ENCODE measurements around the gene ALDH1A2.
"Not testable (repeated sequence)": the region's sequence is repeated elsewhere in the genome, so short reads cannot be mapped to it uniquely, and the experiment has no call there.

Gene ALDH1A2

DNA sequence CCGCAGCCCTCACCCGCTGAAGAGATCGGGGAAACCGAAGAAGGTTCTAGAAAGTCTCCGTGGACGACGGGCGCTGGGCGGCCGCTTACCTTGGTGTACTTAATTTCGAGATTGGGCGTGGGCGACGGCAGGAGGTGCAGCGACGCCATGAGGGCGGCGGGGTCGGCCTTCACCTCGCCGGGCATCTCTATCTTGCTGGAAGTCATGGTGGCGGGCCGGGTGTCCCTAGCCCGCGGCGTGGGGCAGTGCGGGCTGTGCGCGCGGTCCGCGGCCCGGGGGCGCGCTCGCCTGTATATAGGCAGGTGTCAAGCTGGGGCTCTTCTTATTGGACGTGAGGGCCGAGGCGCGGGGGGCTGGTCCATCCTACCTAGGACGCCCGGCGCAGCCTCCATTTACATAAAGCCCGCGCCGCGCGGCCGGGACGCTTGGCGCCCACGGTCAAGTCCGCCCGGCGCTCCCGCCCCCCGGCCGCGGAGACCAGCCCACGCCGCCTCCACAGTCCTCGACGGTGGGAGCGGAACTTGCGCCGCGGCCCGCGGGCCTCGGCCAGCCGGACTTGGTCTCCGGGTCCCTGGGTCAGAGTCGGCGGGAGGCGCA, at the start of gene ALDH1A2:
Gene ALDH1A2 (minus strand): TSS at position 267 of the 597 bp plus-strand sequence. CDS start 61 bp downstream, at position 206.
- no peak for DNase-seq

DNA sequence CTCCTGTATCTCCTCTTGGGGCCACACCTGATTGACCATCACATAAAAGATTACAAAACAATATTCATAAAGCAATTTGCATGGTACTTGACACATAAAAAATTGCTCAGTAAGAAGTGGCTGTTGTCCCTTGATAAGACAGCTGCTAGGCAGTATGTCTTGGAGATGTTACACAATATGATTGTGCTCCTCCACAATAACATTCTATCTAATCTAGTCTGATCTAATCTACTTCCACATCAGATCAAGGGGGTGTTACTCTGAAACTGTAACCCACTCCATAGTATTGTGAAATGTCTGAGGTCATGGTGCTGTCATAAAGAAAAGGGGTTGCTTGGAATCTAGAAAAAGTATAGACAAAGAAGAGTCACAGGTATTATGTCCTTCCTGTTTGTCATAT, 49.3 kb upstream of the ALDH1A2 start:
- DNase-seq, result no peak

GRCh38 chr15:58114388-58114787, 48.9 kb upstream of the ALDH1A2 start:
- DNase-seq, result no peak

GRCh38 chr15:58113358-58113757, 47.8 kb upstream of the ALDH1A2 start:
- not testable (repeated sequence) for DNase-seq

GRCh38 chr15:58111718-58112104, 46.2 kb upstream of the ALDH1A2 start:
- no peak for DNase-seq

DNA sequence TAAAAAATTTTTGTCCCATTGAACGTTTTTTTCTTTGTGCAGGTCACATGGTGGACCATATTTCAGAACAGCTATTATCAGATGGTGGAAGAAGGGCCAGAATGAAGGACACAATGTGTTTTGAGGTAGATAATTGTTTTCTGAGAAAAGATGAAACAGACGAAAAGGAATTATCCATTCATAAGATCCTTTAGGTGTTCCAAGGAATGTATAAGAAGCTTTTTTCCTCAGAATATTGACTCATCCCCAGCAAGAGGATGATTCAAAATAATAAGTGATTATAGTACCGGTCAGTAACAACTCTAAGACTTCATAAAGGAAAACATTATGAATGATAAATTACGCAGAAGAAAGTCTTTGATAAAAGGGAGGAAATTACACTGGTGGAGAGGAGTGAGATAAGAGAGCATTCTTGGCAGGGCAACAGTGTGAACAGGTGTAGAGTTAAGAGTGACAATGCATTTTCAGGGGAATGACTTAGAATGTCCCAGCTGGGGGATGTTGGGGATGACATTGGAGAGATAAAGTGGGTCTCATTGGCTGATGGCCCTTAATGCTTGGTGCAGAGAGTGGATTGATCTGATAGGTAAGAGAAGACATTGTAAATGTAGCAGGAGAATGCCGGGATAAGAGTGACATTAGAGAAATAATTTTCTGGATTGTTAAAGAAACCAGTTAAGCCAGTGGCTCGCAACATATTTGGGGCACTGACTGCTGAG, 45.6 kb upstream of the ALDH1A2 start:
- no peak for DNase-seq

DNA sequence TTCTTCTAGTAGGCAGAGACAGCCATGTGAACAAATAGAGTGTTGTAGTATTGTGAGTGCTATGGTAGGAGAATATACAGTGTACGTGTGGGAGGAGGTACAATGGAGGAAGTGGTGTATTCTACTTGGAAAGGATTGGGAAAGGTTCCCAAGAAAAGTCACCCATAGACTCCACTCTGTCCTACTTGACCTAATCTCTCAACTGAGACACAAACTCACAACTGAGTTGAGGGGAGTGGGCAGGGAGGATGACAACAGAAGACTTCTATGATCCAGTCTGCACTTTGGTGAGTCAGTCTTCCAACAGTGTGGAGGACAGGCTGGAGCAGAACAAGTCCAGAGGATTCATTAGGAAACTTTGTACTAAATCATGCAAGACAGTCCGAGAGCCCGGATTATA, 43.9 kb upstream of the ALDH1A2 start:
- no peak for DNase-seq

DNA sequence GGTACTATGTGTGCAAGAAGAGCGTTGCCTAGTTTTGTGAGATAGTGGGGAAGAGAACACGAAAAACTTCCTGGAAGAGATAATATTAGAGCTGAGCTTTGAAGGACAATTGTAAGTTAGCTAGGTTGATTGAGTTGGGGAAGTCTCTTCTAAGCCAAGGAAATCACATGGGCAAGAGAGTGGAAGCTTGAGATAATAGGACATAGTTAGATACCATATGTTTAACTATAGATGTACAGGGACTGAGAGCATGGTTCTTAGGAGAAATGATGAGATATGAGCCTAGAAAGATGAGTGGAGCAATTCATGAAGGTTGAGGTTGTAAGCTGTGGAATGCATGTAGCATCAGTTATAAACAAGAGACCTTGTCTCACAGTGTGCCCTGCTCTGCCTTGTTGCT, 42.6 kb upstream of the ALDH1A2 start:
- DNase-seq, result no peak

DNA sequence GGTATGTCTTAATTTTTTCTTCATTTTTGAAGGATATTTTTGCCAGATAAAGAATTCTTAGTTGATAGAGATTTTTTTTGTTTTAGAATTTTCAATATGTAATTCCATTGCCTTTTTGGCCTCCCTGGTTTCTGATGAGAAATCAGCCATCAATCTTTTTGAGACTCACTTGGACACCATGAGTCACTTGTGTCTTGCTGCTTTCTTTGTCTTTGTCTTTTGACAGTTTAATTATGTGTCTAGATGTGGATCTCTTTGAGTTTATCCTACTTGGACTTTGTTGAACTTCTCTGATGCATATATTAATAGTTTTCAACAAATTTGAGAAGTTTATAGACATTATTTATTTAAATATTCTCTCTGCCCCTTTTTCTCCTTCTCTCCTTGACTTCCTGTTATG, 38.0 kb upstream of the ALDH1A2 start:
- no peak for DNase-seq

DNA sequence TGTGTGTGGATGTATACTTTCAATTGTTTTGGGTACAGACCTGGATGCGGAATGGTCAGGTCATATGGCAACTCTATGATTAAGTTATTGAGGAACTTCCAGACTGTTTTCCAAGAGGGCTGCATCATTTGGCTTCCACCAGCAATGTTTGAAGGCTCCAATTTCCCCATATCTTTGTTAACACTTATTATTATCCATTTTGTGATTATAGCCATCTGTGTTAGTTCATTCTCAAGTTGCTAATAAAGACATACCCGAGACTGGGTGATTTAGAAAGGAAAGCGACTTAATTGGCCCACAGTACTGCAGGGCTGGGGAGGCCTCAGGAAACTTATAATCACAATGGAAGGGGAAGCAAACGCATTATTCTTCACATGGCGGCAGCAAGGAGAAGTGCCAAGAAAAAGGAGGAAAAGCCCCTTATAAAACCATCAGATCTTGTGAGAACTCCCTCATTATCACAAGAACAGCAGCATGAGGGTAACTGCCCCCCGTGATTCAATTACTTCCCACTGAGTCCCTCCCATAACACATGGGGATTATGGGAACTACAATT, 31.1 kb upstream of the ALDH1A2 start:
- no peak for DNase-seq

- DNase-seq, result no peak
These were observed 29.9 kb upstream of the ALDH1A2 start for GRCh38 chr15:58095415-58095814.

DNA sequence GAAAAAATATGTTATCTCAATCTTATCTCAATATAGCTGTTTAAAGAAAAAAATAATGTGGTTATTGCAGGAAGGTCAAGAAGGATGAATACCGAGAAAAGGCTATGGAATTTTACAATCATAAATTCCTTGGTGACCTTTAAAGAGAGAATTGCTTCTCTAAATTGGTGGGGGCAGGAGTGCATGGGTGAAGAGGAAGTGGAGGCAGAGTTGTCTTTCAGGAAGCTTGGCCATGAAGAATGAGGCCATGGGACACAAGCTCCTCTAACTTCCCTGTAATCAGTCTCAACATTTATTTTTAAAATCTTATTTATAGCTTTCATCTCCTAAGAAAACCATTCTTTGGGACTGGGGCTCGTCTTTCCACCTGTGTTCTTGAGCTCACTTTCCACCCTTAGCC, 22.4 kb upstream of the ALDH1A2 start:
- DNase-seq, result no peak

- no peak for DNase-seq
These were observed 21.0 kb upstream of the ALDH1A2 start for GRCh38 chr15:58086491-58086890.

GRCh38 chr15:58083526-58083925, 18.0 kb upstream of the ALDH1A2 start:
- DNase-seq, result no peak

DNA sequence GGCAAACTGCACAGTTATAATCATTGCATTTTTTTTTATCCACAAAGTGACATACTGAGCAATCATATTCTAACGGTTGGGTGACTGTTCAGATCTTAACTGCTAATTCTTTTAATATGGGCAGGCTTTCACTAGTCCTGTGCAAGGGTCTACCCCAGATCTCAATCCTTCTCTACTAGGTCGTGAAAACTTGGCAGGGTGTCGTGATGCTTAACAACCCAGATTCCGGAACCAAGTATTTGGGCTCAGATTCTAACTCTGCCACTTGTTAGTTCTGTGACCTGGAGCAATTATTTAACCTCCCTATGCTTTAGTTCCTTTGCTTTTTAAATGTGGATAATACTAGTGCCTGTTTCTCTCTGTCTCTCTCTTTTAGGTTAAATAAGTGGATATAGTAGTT, 16.4 kb upstream of the ALDH1A2 start:
- no peak for DNase-seq

GRCh38 chr15:58081456-58081855, 15.9 kb upstream of the ALDH1A2 start:
- no peak for DNase-seq

GRCh38 chr15:58080959-58081358, 15.4 kb upstream of the ALDH1A2 start:
- DNase-seq, result not testable (repeated sequence)

DNA sequence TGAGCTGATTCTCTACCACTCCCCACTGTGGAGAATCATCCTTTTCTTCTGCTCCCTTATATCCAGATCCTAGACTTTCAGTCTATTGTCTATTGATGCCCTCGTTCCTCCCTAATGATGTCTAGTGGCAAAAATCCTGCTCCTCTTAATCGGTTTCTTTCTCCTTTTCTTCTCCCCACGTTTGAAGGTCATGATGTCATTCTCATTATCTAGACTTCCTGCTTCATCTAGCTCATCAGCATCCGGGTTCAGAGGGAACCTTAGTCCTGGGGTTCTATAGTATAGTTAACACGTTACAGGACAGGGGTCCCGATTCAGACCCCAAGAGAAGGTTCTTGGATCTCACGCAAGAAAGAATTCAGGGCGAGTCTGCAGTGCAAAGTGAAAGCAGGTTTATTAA, 14.9 kb upstream of the ALDH1A2 start:
- no peak for DNase-seq

DNA sequence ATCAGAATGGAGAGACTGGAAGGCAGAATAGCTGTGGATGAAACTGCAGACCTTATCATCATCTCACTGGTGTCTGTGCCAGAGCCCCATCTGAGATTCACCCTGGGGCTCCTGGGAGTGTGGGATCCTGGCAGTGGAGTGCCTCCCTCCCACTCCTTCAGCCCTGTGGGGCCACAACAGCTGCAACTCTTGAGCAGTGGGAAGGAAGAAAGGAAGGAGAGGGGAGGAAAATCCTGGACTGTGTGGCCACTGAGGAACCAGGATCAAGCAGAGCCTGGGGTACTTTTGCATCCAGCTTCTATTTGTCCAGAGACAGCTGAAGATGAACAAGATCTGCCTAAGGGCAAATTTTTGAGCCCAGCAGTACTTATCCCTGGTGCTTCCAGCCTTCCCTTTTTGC, 13.1 kb upstream of the ALDH1A2 start:
- no peak for DNase-seq

GRCh38 chr15:58077427-58077826, 11.9 kb upstream of the ALDH1A2 start:
- no peak for DNase-seq

- DNase-seq, result no peak
These were observed 8.9 kb upstream of the ALDH1A2 start for GRCh38 chr15:58074452-58074851.

GRCh38 chr15:58070801-58071418, 5.4 kb upstream of the ALDH1A2 start:
- peak; percentile 29 for DNase-seq

GRCh38 chr15:58069008-58069407, 3.5 kb upstream of the ALDH1A2 start:
- no peak for DNase-seq
